GM04504 (cell line): ENCODE results near the gene PUS1.

Experiments used
- DNase-seq: peaks from one replicate; pipeline ENCODE4 v3.0.0-alpha.2; 2012; ENCODE audit warnings: low read depth

The PUS1 gene

GRCh38 chr12:131991816-131992430, 62.8 kb downstream of the PUS1 start:
- no peak for DNase-seq

GRCh38 chr12:131994589-131994988, 65.5 kb downstream of the PUS1 start:
- DNase-seq, result no peak
